GM23248 (cell line): ENCODE measurements around the gene MRPL46.

Experiments
- EZH2 ChIP-seq: fragments of 200-600 bp; sonication (generic); IDR thresholded peaks from 2 replicates; pipeline ENCODE4 v1.6.1; 2018; ENCODE audit warnings: antibody characterized with exemption, mild to moderate bottlenecking; ENCODE audit not compliant: insufficient read depth, poor library complexity, severe bottlenecking
- EZH2phosphoT487 ChIP-seq: fragments of 200-600 bp; sonication (generic); IDR thresholded peaks from 2 replicates; pipeline ENCODE4 v1.6.1; 2018; ENCODE audit warnings: antibody characterized with exemption, moderate library complexity, mild to moderate bottlenecking, low read depth; ENCODE audit not compliant: insufficient read depth

- TF ChIP-seq EZH2 (no peak), EZH2phosphoT487 (no peak)
Observed at GRCh38 chr15:88477904-88478303, 10.7 kb upstream of the MRPL46 start.
